Measurements from ENCODE around the gene TBCB.
A peak's percentile ranks its signal among the peaks of the same experiment; 100 is the strongest.
"Not testable (repeated sequence)": the region's sequence is repeated elsewhere in the genome, so short reads cannot be mapped to it uniquely, and the experiment has no call there.

Gene TBCB
- 38.7 to 66.9 reads per million in 2 donors for total RNA-seq

- peak in 4 of 5 experiments; percentile 55 to 93 (median 86) for DNase-seq
Measured at GRCh38 chr19:36115453-36116343, at the start of gene TBCB. Gene TBCB (plus strand): TSS chr19:36115468. CDS start chr19:36115561, 93 bp downstream.

DNA sequence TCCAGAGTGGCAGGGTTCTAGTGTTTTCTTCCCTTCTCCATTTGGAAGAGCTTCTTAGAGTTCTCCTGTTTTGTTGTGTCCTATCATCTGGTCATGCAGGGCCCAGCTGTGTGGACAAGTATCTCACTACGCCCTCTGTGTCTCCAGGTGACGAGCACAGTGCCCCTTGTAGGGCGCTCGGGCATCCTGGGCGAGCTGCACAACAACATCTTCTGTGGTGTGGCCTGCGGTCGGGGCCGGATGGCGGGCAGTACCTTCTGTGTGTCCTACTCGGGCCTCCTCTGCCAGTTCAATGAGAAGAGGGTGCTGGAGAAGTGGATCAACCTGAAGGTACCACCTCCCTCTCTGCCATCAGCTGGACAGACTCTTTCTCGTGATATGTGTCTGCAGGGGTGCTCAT lies 47.6 kb upstream of the TBCB start:
- DNase-seq: no peak

GRCh38 chr19:36068810-36069499 lies 46.3 kb upstream of the TBCB start:
- DNase-seq: not testable (repeated sequence)

DNA sequence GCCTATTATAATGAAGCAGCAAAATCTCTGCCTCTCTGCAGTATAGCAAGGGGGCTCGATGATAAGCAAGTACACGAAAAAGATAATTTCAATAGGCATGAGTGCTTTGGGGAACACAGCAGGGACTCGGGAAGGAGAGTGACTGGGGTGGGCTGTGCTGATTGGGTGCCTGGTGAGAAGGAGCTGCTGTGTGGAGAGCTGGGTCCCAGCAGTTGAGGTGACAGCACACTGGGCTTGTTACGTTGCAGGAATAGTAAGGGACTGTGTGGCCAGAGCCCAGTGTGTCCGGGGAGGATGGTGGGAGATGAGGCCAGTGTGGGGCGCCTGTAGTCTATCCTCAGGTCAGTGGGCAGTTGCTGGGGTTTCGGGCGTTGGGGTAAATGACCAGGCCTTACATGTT lies 43.2 kb upstream of the TBCB start:
- DNase-seq: no peak

DNA sequence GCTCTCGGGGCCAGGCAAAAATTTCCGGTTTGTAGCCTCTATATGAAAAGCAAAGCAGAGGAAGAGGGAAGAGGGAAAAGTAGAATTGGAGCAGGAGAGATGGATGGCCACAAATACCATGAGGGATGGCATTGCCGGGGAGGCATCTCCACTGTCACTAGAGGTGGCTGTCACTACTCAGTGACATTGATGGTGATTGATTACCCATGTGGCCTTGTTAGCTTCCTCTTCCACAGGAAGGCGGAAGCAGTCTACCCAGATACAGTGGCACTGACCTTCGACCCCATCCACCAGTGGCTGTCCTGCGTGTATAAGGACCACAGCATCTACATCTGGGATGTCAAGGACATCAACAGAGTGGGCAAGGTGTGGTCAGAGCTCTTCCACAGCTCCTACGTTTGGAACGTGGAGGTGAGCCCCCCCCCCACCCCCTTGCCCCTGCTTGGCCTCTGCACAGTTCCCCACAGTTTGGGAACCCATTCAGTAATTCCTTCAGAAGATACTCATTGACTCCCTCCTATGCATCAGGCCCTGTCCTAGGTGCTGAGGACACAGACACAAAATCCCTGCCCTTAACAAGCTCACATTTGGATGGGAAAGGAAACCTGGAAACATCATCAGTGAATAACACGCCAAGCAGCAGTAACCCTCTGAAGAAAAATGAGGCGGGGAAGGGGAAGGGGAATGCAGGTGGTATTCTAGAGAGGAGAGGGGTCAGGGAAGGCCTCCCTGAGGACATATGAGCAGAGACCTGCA lies 42.0 kb upstream of the TBCB start:
- DNase-seq: no peak

DNA sequence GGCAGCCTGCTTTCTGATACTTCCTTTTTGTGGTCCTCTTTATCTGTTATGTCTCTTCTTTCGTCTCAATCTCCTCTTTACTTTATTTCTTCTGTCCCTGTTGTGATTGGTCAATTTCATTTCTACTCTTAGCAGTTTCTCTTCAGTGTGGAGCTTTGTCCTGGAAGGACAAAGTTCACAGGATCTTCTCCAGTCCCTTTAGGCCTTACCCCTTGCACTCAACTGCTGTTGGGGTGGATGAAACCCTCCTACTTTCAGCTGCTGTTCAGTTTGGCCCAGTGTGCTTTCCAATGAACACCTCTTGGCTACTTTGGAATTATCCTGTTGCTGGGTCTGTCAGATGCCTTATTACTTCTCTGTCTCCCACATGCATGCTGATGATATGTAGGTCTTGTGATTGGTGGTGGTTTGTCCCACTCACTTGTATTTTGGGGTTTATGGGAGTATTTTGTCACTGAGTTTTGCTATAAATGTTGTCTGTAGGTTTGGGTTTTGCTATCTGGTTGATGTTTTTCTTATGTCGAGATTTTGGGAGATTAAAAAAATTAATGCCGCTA lies 35.8 kb upstream of the TBCB start:
- DNase-seq: no peak

GRCh38 chr19:36081385-36081784 lies 33.9 kb upstream of the TBCB start:
- no peak for DNase-seq

DNA sequence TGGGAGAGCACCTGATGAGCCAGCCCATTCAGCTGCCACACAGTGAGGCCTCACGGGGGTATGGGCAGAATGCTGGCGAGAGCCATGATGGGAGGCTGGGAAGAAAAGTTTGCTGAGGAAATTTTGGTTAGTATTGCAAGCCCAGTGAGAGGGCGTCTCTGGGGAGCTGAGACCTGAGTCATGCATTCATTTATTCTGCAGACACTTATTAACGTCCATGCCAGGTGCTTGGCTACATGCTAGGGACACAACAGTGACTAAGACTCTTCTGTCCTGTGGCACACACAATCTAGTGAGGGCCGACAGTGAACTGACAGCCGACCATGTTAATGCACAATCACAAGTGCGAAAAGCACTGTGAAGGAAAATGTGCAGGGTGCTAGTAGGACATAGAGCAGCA lies 33.4 kb upstream of the TBCB start:
- no peak for DNase-seq

DNA sequence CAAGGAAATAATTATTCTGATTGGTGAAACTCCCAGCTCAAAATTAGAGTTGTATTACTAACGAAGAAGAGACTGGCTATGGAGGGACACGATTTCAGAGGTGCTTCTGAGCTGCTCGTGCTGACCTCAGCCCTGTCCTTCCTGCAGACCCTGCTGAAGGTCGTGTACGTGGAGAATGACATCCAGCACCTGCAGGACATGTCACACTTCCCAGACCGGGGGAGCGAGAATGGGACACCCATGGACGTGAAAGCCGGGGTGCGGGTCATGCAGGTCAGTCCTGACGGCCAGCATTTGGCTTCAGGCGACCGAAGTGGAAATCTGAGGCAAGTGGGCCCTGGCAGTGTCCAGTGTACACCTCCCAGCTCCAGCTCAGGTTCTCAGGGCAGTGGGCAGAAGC lies 32.4 kb upstream of the TBCB start:
- DNase-seq: no peak

- no peak for DNase-seq
Measured at GRCh38 chr19:36084231-36085009, 30.8 kb upstream of the TBCB start.

DNA sequence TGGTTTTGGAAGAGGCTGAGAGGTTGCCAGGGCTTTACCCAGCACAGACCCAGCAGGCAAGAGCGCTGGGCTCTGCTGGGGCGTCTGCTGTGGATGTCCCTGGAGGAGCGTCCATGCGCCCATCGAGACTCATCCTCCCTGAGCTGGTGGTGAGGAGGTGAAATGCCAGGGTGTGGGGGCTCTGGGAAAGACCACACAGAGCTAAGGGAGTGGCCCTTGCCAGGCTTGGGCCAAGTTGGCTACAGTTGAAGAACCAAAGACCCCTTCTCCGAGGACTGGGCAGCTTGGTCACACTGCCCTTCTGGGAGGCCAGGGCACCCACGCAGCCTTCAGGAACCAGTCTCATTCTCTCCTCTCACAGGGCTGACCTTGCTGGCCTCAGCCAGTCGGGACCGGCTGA lies 28.9 kb upstream of the TBCB start:
- no peak for DNase-seq

DNA sequence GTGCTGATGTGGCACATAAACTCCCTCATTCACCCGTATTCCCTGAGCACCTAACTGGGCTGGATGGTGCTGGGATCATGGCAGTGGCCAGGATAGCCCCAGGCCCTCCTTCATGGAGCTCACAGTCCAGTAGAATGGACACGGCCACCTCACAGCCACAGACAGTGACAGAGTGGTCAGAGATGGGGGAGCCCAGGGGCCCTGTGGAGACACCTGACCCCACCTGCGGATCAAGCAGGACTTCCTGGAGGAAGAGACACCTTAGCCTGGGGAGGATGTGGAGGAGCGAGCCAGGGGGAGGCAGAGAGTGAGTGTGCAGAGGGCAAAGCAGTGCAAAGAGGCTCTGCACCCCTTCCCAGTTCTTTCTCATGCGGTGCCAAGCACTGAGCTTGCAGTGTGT lies 25.4 kb upstream of the TBCB start:
- DNase-seq: no peak

- no peak for DNase-seq
Measured at GRCh38 chr19:36090910-36091695, 24.2 kb upstream of the TBCB start.

DNA sequence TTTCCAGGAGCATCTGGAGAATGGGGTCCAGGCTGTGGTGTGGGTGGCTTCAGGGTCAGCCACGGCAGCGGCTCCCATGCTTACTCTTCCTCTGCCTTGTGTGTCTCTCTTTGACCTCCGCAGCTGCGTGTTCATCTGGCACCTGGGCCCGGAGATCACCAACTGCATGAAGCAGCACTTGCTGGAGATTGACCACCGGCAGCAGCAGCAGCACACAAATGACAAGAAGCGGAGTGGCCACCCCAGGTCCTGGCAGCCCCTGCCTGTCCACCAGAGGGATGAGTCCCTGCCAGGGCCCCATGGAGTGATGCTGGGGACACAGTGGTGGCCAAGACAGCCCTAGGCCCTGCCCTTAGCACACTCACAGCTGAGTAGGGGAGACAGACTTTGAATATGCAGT lies 22.7 kb upstream of the TBCB start:
- DNase-seq: no peak

- peak in 1 of 5 experiments; percentile 29 for DNase-seq
Measured at GRCh38 chr19:36093146-36093662, 22.1 kb upstream of the TBCB start.

GRCh38 chr19:36093687-36094086 lies 21.6 kb upstream of the TBCB start:
- DNase-seq: no peak

GRCh38 chr19:36097036-36097435 lies 18.2 kb upstream of the TBCB start:
- no peak for DNase-seq

- DNase-seq: no peak
Measured at GRCh38 chr19:36099166-36099785, 16.0 kb upstream of the TBCB start.

DNA sequence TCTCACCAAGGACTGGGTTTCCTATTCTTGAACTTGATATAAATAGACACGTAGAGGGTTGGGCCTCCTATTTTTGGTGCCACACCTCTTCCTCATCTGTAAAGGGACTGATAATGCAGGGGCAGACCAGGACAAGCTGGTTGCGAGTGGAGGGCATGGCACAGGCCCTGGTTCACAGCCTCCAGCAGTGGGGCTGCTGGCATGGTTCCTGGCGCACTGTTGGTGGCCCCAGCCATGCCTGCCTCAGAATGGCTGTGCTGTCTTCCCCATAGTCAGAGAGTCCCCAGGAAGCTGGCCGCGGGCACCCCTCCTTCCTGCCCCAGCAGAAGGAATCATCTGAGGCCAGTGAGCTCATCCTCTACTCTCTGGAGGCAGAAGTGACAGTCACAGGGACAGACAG lies 14.8 kb upstream of the TBCB start:
- DNase-seq: no peak

GRCh38 chr19:36101550-36102327 lies 13.5 kb upstream of the TBCB start:
- no peak for DNase-seq

Measured in T-helper 2 cell (primary cell).